ENCODE measurements around the gene CTNNA1.
"Not testable (repeated sequence)": the region's sequence is repeated elsewhere in the genome, so short reads cannot be mapped to it uniquely, and the experiment has no call there.

CTNNA1 gene

DNA sequence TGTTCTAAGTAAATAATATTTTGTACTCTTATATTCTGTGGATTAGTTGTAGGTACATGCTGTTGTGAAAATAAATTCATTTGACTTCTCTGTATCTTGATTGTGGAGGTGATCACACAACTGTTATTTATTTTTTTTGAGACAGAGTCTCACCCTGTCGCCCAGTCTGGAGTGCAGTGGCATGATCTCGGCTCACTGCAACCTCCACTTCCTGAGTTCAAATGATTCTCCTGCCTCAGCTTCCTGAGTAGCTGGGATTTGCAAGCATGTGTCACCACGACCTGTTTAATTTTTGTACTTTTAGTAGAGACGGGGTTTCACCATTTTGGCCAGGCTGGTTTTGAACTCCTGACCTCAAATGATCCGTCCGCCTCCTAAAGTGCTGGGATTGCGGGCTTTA lies 7.9 kb downstream of the CTNNA1 start:
- DNase-seq = not testable (repeated sequence)

GRCh38 chr5:138761670-138762069 lies 8.4 kb downstream of the CTNNA1 start:
- DNase-seq = not testable (repeated sequence)

DNA sequence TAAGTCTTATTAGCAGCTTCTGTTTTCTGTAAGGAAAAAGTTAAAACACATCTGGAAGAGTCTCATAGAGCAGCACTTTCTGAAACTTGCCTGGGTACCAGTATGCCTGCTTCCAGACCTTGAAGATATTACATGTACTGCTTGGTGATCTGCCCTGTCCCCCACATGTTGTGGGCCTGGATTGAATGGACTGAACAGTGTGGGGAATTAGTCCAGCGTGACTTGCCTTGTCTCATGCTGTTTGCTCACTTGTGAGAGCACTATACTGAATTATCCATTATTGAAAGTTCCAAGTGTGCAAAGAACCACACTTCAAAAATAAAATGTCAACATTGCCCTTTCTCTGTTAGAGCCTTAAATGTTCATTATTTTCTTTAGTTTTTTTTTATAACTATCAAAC lies 8.9 kb downstream of the CTNNA1 start:
- DNase-seq = no peak

GRCh38 chr5:138763037-138763778 lies 10.0 kb downstream of the CTNNA1 start:
- no peak for DNase-seq

- no peak for DNase-seq
Measured at GRCh38 chr5:138770291-138770690, 17.1 kb downstream of the CTNNA1 start.

DNA sequence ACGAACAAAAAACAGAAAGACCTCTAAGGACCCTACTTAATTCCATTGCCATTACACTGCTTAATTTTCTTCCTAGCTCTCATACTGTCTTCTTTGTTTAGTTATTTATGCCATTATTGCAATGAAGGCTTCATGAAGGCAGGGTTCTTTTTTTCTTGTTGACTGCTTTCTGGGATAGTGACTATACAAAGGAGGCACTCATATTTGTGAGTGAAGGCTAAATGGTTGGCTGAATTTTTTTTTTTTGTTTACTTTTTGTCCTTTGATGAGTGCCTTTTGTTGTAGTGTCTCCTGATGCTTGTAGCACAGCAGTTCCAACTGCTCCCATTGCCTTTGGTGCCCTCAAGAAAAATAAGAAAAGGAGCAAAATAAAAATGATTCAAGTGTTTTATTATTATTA lies 17.8 kb downstream of the CTNNA1 start:
- no peak for DNase-seq

- DNase-seq = no peak
Measured at GRCh38 chr5:138772986-138773594, 19.9 kb downstream of the CTNNA1 start.

GRCh38 chr5:138773624-138774023 lies 20.4 kb downstream of the CTNNA1 start:
- not testable (repeated sequence) for DNase-seq

DNA sequence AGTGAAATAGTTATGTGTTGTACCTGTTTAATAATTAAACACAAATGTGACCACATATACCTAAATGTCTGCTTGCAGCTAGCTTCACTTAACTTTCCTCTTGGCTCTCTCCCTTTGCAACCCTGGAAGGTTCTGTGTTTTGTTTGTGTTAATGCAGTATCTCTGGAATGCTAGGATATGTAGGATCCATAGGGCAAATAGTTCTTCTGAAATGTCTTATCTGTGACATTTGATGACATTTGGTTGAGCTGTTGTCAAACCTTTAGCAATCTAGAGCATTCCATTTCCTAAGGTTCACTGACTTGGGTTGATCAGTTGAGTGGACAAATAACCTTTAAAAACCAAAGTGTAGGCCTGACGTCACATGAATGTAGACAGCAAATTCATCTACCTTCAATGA lies 21.8 kb downstream of the CTNNA1 start:
- DNase-seq = no peak

DNA sequence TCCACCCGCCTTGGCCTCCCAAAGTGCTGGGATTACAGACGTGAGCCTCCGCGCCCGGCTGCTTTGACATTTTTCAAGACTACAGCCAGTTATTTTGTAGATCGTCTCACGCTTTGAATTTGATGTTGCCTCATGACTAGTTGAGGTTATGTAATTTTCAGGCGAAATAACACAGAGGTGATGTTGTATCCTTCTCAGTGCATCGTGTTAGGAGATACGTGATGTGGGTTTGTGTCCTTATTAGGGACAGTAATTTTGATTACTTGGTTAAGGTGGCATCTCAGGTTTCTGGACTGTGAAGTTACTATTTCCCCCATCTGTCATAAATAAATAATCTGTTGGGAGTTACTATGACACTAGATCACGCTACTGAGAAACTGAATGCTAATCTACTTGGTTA lies 25.0 kb downstream of the CTNNA1 start:
- peak in 1 of 2 experiments; percentile 37 for DNase-seq

GRCh38 chr5:138783976-138784375 lies 30.8 kb downstream of the CTNNA1 start:
- DNase-seq = no peak

- DNase-seq = no peak
Measured at GRCh38 chr5:138784590-138784989, 31.4 kb downstream of the CTNNA1 start.

- DNase-seq = peak; percentile 60 to 80
Measured at GRCh38 chr5:138789771-138790242, 36.6 kb downstream of the CTNNA1 start.

DNA sequence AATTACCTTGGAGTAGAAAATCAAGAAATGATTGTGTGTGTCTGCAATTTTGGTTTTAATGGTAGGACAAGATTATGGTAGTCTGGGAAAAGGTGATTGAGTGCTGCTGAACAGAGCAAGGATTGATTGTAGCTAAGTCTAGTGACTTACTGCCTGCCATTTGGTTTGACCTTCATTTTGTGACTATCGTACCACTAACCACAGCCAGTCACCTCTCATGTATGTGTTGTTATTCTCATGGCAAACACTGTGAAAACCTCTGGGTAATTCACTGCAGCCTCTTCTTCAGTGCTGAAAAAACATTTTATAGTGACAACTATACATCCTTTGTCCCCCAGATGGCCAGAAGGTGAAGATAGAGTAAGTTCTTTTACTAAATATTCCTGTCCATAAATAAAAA lies 37.5 kb downstream of the CTNNA1 start:
- DNase-seq = no peak

DNA sequence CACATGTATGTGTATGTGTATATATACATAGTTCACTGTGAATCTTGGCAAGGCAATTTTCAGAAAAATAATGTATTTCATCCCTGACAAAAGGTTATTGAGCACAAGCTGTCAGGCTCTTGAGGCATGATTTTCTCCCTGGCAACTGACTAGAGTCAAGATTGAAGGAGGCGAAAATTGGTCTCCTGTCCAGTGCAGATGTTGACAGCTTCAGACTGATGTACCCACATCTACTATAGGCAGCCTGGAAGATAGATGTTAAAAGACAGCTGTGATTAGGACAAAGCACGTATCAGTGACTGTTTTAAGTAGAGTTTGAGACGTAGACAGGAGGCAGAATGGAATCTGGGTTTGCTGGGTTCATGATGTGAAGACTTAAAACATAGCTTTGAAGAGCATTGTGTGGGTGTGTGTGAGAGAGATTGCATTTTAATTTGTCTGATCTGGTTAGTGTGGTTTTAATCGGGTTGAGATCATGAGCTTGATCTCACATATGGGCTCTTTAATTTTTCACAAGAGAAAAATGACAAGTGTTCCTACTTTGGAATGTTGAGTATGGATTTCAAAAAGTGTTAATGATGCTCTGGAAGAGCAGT lies 39.1 kb downstream of the CTNNA1 start:
- DNase-seq = peak in 1 of 2 experiments; percentile 55

DNA sequence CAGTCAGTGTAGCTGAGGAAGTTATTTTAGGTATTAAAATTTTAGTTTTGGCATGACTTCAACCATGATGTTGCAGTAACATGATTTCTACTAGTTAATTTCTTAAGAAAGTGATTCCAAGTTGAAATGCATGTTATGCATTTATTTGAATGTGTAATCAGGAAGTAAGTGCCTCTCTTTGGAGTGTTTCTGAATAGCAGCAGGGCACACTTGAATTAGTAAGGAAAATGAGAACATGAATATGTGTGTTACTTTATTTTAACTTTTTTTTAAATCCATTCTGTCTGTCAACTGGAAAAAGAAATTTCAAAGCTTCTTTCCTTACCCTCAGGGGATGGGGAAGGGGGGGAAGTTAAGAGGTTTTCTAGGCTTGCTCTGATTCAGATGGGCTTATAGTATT lies 40.4 kb downstream of the CTNNA1 start:
- DNase-seq = no peak

DNA sequence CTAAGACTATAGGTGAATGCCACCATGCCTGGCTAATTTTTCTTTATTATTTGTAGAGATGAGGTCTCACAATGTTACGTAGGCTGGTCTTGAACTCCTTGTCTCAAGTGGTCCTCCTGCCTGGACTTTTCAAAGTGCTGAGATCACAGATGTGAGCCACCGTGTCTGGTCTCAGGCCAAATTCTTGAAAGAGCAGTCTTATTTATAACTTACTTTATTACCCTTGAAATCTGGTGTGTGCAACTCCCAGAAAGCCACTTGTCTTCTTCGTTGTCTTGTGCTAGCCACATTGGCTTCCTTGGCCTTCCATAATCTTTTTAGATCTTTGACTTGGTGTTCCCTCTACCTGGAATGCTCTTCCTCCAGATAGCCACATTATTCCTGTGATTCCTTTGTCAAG lies 50.1 kb downstream of the CTNNA1 start:
- no peak for DNase-seq

DNA sequence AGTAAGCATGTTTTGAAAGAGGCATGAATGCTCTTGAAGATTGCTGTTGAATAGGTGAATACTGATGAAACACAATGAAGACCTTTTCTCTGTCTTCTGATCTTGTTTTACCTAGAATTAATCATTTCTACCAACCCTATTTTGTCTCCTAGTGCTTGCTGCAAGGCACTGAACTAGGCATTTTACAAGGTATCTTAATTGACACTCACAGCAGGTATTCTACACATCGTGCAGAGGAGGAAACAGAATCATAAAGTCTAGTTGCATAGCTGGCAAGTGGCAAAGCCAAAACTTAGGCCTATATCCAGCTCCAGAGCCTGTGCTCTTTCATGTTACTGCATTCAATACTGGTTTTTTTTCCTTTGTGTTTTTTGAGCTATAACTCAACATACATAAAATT lies 50.7 kb downstream of the CTNNA1 start:
- DNase-seq = no peak

DNA sequence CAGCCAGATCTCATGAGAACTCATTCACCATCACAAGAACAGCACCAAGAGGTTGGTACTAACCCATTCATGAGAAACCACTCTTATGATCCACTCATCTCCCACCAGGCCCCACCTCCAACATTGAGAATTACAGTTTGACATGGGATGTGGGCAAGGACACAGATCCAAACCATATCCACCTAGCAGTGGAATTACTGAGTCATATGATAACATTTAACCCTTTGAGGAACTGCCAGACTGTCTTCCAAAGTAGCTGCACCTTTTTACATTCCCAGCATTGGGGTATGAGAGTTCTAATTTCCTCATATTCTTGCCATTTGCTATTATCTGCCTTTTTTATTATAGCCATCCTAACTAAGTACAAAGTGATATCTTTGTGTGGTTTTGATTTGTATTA lies 51.9 kb downstream of the CTNNA1 start:
- no peak for DNase-seq

GRCh38 chr5:138807182-138807581 lies 54.0 kb downstream of the CTNNA1 start:
- DNase-seq = no peak

- DNase-seq = no peak
Measured at GRCh38 chr5:138809391-138809790, 56.2 kb downstream of the CTNNA1 start.

GRCh38 chr5:138810861-138811260 lies 57.6 kb downstream of the CTNNA1 start:
- not testable (repeated sequence) for DNase-seq

- no peak for DNase-seq
Measured at GRCh38 chr5:138815529-138815928, 62.3 kb downstream of the CTNNA1 start.

- DNase-seq = no peak
Measured at GRCh38 chr5:138817241-138817640, 64.0 kb downstream of the CTNNA1 start.

All from NCI-H524 (cell line).